ENCODE results near the gene DPYSL5. TPM values are rescaled to one million over a fixed set of nuclear protein-coding genes. Genes with fewer than 3 reads are reported as not detected.

The DPYSL5 gene
- total RNA-seq, 1 donor from 2014 or later = 2.9 TPM

GRCh38 chr2:26890341-26891000, 42.5 kb downstream of the DPYSL5 start:
- peaks cover 4% of the 10 kb centered on the region for H3K9me3 Mint-ChIP-seq (ENCODE audit: unreplicated experiment)
- no peaks in the 10 kb centered on the region for H3K36me3 ChIP-seq (ENCODE audit: insufficient read depth, low read length)
- no peak overlapping the region for H2AFZ ChIP-seq (ENCODE audit: low read depth, low read length)
- no peak overlapping the region for H3K4me3 ChIP-seq (ENCODE audit: insufficient read depth, low read depth, low read length)
- DNase-seq (ENCODE audit: low read depth) = no peak
- no peak overlapping the region for H3K27ac ChIP-seq (ENCODE audit: low read depth, low read length)
- FAIRE-seq = no peak
- H3K27me3 Mint-ChIP-seq (ENCODE audit: low read depth, unreplicated experiment) = peaks cover 12% of the 10 kb centered on the region
- H3K79me2 ChIP-seq (ENCODE audit: insufficient read depth, low read length) = no peaks in the 10 kb centered on the region
- no peak overlapping the region for H3K4me3 Mint-ChIP-seq (ENCODE audit: unreplicated experiment)
- no peaks in the 10 kb centered on the region for H3K9me3 ChIP-seq (ENCODE audit: insufficient read depth, low read depth, low read length)
- peaks cover 13% of the 10 kb centered on the region for H3K27me3 ChIP-seq (ENCODE audit: insufficient read depth, low read length)
- H3K4me2 ChIP-seq (ENCODE audit: low read length) = no peak overlapping the region
- no peaks in the 10 kb centered on the region for H3K4me1 ChIP-seq (ENCODE audit: insufficient read depth, low read length)
- H3K4me1 Mint-ChIP-seq (ENCODE audit: low read depth, unreplicated experiment) = no peaks in the 10 kb centered on the region
- TF ChIP-seq, protein P1, sequence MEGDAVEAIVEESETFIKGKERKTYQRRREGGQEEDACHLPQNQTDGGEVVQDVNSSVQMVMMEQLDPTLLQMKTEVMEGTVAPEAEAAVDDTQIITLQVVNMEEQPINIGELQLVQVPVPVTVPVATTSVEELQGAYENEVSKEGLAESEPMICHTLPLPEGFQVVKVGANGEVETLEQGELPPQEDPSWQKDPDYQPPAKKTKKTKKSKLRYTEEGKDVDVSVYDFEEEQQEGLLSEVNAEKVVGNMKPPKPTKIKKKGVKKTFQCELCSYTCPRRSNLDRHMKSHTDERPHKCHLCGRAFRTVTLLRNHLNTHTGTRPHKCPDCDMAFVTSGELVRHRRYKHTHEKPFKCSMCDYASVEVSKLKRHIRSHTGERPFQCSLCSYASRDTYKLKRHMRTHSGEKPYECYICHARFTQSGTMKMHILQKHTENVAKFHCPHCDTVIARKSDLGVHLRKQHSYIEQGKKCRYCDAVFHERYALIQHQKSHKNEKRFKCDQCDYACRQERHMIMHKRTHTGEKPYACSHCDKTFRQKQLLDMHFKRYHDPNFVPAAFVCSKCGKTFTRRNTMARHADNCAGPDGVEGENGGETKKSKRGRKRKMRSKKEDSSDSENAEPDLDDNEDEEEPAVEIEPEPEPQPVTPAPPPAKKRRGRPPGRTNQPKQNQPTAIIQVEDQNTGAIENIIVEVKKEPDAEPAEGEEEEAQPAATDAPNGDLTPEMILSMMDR (IDR thresholded peaks at IDR 0.05; ENCODE audit: insufficient read depth, low read depth, low read length) = no peak
- TF ChIP-seq EZH2 (IDR thresholded peaks at IDR 0.05; ENCODE audit: insufficient read depth, low read length) = no peak
- no peak overlapping the region for H3K27ac Mint-ChIP-seq (ENCODE audit: unreplicated experiment)
- no peaks in the 10 kb centered on the region for H4K20me1 ChIP-seq (ENCODE audit: insufficient read depth, low read length)
- no peak overlapping the region for H3K9ac ChIP-seq (ENCODE audit: low read length)
- H3K36me3 Mint-ChIP-seq (ENCODE audit: low read depth, unreplicated experiment) = no peaks in the 10 kb centered on the region

- H3K27me3 Mint-ChIP-seq (ENCODE audit: low read depth, unreplicated experiment) = peaks cover 6% of the 10 kb centered on the region
- Histone ChIP-seq H3K9ac (ENCODE audit: low read length) (no peak overlapping the region), H3K4me3 (ENCODE audit: insufficient read depth, low read depth, low read length) (no peak overlapping the region), H3K4me2 (ENCODE audit: low read length) (no peak overlapping the region), H3K4me1 (ENCODE audit: insufficient read depth, low read length) (no peaks in the 10 kb centered on the region), H4K20me1 (ENCODE audit: insufficient read depth, low read length) (no peaks in the 10 kb centered on the region), H3K27ac (ENCODE audit: low read depth, low read length) (no peak overlapping the region), H3K9me3 (ENCODE audit: insufficient read depth, low read depth, low read length) (no peaks in the 10 kb centered on the region), H2AFZ (ENCODE audit: low read depth, low read length) (no peak overlapping the region), H3K79me2 (ENCODE audit: insufficient read depth, low read length) (no peaks in the 10 kb centered on the region), H3K27me3 (ENCODE audit: insufficient read depth, low read length) (peaks cover 10% of the 10 kb centered on the region), H3K36me3 (ENCODE audit: insufficient read depth, low read length) (no peaks in the 10 kb centered on the region)
- no peaks in the 10 kb centered on the region for H3K4me1 Mint-ChIP-seq (ENCODE audit: low read depth, unreplicated experiment)
- TF ChIP-seq EZH2 (IDR thresholded peaks at IDR 0.05; ENCODE audit: insufficient read depth, low read length) = no peak
- TF ChIP-seq, protein P1 (IDR thresholded peaks at IDR 0.05; ENCODE audit: insufficient read depth, low read depth, low read length) = no peak
- H3K27ac Mint-ChIP-seq (ENCODE audit: unreplicated experiment) = no peak overlapping the region
- no peaks in the 10 kb centered on the region for H3K36me3 Mint-ChIP-seq (ENCODE audit: low read depth, unreplicated experiment)
- DNase-seq (ENCODE audit: low read depth) (no peak), FAIRE-seq (no peak)
- peaks cover 4% of the 10 kb centered on the region for H3K9me3 Mint-ChIP-seq (ENCODE audit: unreplicated experiment)
- no peak overlapping the region for H3K4me3 Mint-ChIP-seq (ENCODE audit: unreplicated experiment)
Measured at GRCh38 chr2:26892133-26892532, 44.2 kb downstream of the DPYSL5 start.

DNA sequence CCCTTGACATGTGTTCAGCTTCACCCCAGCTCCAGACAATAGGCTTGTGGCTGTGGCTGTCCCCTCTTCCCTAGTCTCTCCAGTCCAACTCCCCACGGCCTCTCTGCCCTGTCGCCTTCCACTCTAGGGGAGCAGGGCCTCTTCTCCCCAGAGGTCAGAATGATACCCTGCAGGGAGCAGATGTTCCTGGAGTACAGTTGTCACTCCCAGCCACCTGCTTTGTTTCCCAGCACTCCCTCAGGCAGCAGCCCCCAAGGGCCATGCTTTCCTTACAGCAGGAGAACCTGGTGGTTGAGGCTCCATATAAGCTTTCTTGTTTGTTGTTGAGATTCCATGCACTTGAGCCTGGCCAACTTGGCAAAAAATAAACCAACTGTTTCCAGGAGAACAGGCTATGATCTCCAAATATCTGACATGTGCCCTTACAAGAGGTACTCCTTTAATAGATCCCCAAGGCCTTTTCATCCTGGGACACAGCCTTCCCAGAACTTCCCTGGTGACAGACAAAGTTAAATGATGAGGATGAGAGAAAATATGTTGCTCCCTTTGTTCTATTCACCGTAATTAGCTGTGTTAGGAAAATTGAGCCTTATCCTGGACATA, 45.1 kb downstream of the DPYSL5 start:
- H3K4me2 ChIP-seq (ENCODE audit: low read length) = no peak overlapping the region
- no peaks in the 10 kb centered on the region for H3K4me1 Mint-ChIP-seq (ENCODE audit: low read depth, unreplicated experiment)
- peaks cover 8% of the 10 kb centered on the region for H3K27me3 Mint-ChIP-seq (ENCODE audit: low read depth, unreplicated experiment)

More for the DNA sequence above, 45.1 kb downstream of the DPYSL5 start:
- no peak overlapping the region for H2AFZ ChIP-seq (ENCODE audit: low read depth, low read length)
- H3K9ac ChIP-seq (ENCODE audit: low read length) = no peak overlapping the region
- H3K79me2 ChIP-seq (ENCODE audit: insufficient read depth, low read length) = no peaks in the 10 kb centered on the region
- DNase-seq (ENCODE audit: low read depth) (no peak), FAIRE-seq (no peak)
- H3K36me3 Mint-ChIP-seq (ENCODE audit: low read depth, unreplicated experiment) = no peaks in the 10 kb centered on the region
- no peak overlapping the region for H3K27ac Mint-ChIP-seq (ENCODE audit: unreplicated experiment)
- peaks cover 9% of the 10 kb centered on the region for H3K27me3 ChIP-seq (ENCODE audit: insufficient read depth, low read length)
- TF ChIP-seq, protein P1 (IDR thresholded peaks at IDR 0.05; ENCODE audit: insufficient read depth, low read depth, low read length) = no peak
- no peak for TF ChIP-seq EZH2 (IDR thresholded peaks at IDR 0.05; ENCODE audit: insufficient read depth, low read length)
- H3K36me3 ChIP-seq (ENCODE audit: insufficient read depth, low read length) = no peaks in the 10 kb centered on the region
- no peaks in the 10 kb centered on the region for H3K4me1 ChIP-seq (ENCODE audit: insufficient read depth, low read length)
- H4K20me1 ChIP-seq (ENCODE audit: insufficient read depth, low read length) = no peaks in the 10 kb centered on the region
- no peak overlapping the region for H3K27ac ChIP-seq (ENCODE audit: low read depth, low read length)
- H3K4me3 Mint-ChIP-seq (ENCODE audit: unreplicated experiment) = no peak overlapping the region
- no peak overlapping the region for H3K4me3 ChIP-seq (ENCODE audit: insufficient read depth, low read depth, low read length)
- no peaks in the 10 kb centered on the region for H3K9me3 ChIP-seq (ENCODE audit: insufficient read depth, low read depth, low read length)
- H3K9me3 Mint-ChIP-seq (ENCODE audit: unreplicated experiment) = peaks cover 4% of the 10 kb centered on the region

Measured in astrocyte (in vitro differentiated cells and primary cell).